ENCODE measurements around the gene SLCO2B1. TPM values are rescaled to one million over a fixed set of nuclear protein-coding genes. Genes with fewer than 3 reads are reported as not detected.

Gene SLCO2B1
- total RNA-seq, 2 experiments from 2014 or later: not detected

GRCh38 chr11:75246006-75246670 is 95.2 kb downstream of the SLCO2B1 start:
- Mint-ChIP-seq H3K36me3 (no peaks in the 10 kb centered on the region), H3K4me1 (peaks cover 4% of the 10 kb centered on the region), H3K9me3 (no peaks in the 10 kb centered on the region), H3K27me3 (peaks cover 21% of the 10 kb centered on the region), H3K27ac (no peak overlapping the region), H3K4me3 (no peak overlapping the region)
- no peak for DNase-seq

GRCh38 chr11:75246671-75247350 is 95.9 kb downstream of the SLCO2B1 start:
- Mint-ChIP-seq H3K27me3 (peaks cover 21% of the 10 kb centered on the region), H3K36me3 (no peaks in the 10 kb centered on the region), H3K4me3 (no peak overlapping the region), H3K27ac (no peak overlapping the region), H3K9me3 (no peaks in the 10 kb centered on the region), H3K4me1 (peaks cover 4% of the 10 kb centered on the region)
- DNase-seq: no peak

GRCh38 chr11:75248924-75249256 is 98.0 kb downstream of the SLCO2B1 start:
- Mint-ChIP-seq H3K4me3 (no peak overlapping the region), H3K4me1 (no peaks in the 10 kb centered on the region), H3K27ac (no peak overlapping the region), H3K36me3 (no peaks in the 10 kb centered on the region), H3K9me3 (no peaks in the 10 kb centered on the region), H3K27me3 (peaks cover 3% of the 10 kb centered on the region)
- no peak for DNase-seq

- Mint-ChIP-seq H3K36me3 (no peaks in the 10 kb centered on the region), H3K4me1 (no peaks in the 10 kb centered on the region), H3K4me3 (no peak overlapping the region), H3K9me3 (no peaks in the 10 kb centered on the region), H3K27me3 (no peaks in the 10 kb centered on the region), H3K27ac (no peak overlapping the region)
- no peak for DNase-seq
Measured at GRCh38 chr11:75249704-75250103, 98.8 kb downstream of the SLCO2B1 start.

GRCh38 chr11:75254326-75254725 is 103.4 kb downstream of the SLCO2B1 start:
- H3K4me1 Mint-ChIP-seq: peaks cover 3% of the 10 kb centered on the region
- no peak overlapping the region for H3K27ac Mint-ChIP-seq

More at GRCh38 chr11:75254326-75254725, 103.4 kb downstream of the SLCO2B1 start:
- Mint-ChIP-seq H3K4me3 (no peak overlapping the region), H3K9me3 (no peaks in the 10 kb centered on the region), H3K36me3 (no peaks in the 10 kb centered on the region), H3K27me3 (no peaks in the 10 kb centered on the region)
- no peak for DNase-seq

Other genes starting within 250 kb of the SLCO2B1 start
- 10 to 100 TPM; 23.7 to 25.2 TPM for gene XRRA1, start 202.0 kb upstream of the SLCO2B1 start, total RNA-seq
- 100 to 1,000 TPM; 137 to 139 TPM for gene SPCS2, start 201.8 kb upstream of the SLCO2B1 start, total RNA-seq
- 10 to 100 TPM; 13.0 to 13.1 TPM for gene NEU3, start 162.2 kb upstream of the SLCO2B1 start, total RNA-seq
- not detected for gene OR2AT4, start 54.2 kb upstream of the SLCO2B1 start, total RNA-seq
- gene TPBGL, start 89.7 kb downstream of the SLCO2B1 start, total RNA-seq: under 1 TPM; 0.20 to 0.45 TPM
- gene ARRB1, start 200.6 kb downstream of the SLCO2B1 start, total RNA-seq: 10 to 100 TPM; 25.6 to 26.3 TPM
- 1,000 to 10,000 TPM; 4,132 to 4,264 TPM for gene RPS3, start 248.4 kb downstream of the SLCO2B1 start, total RNA-seq